Hepatocyte (in vitro differentiated cells): Measurements from ENCODE around the gene TRIM59. TPM values are rescaled to one million over a fixed set of nuclear protein-coding genes. Genes with fewer than 3 reads are reported as not detected.

Experiments used
- DNase-seq: peaks from one replicate; pipeline ENCODE4 v3.0.0-alpha.2; 2016; ENCODE audit warnings: low spot score
- H2AFZ ChIP-seq: fragments of 200-600 bp; sonication (generic); 2 replicates; pipeline ENCODE4 v1.6.0; 2016; ENCODE audit warnings: antibody characterized with exemption, mild to moderate bottlenecking
- H3K27ac ChIP-seq: fragments of 200-600 bp; sonication (generic); 2 replicates; pipeline ENCODE4 v1.5.1; 2016; ENCODE audit warnings: mild to moderate bottlenecking
- H3K27me3 ChIP-seq: fragments of 200-600 bp; sonication (generic); 2 replicates; pipeline ENCODE4 v1.6.1; 2016
- H3K36me3 ChIP-seq: fragments of 200-600 bp; sonication (generic); replicated peaks from 2 replicates; pipeline ENCODE4 v1.5.1; 2016; ENCODE audit warnings: low read depth; ENCODE audit not compliant: insufficient read depth
- H3K4me1 ChIP-seq: fragments of 200-600 bp; sonication (generic); 2 replicates; pipeline ENCODE4 v1.5.1; 2016; ENCODE audit warnings: mild to moderate bottlenecking, moderate library complexity; ENCODE audit not compliant: insufficient read depth
- H3K4me2 ChIP-seq: fragments of 200-600 bp; sonication (generic); 2 replicates; pipeline ENCODE4 v1.6.0; 2016
- H3K4me3 ChIP-seq: fragments of 200-600 bp; sonication (generic); 2 replicates; pipeline ENCODE4 v1.5.1; 2016; ENCODE audit warnings: mild to moderate bottlenecking
- H3K79me2 ChIP-seq: fragments of 200-600 bp; sonication (generic); 2 replicates; pipeline ENCODE4 v1.6.0; 2017; ENCODE audit warnings: mild to moderate bottlenecking
- H3K9me2 ChIP-seq: fragments of 200-600 bp; sonication (generic); replicated peaks from 2 replicates; pipeline ENCODE4 v1.6.0; 2017; ENCODE audit warnings: mild to moderate bottlenecking; ENCODE audit not compliant: insufficient read depth
- H3K9me3 ChIP-seq: fragments of 200-600 bp; sonication (generic); 2 replicates; pipeline ENCODE4 v1.5.1; 2016; ENCODE audit warnings: low read depth, mild to moderate bottlenecking
- H4K20me1 ChIP-seq: fragments of 200-600 bp; sonication (generic); 2 replicates; pipeline ENCODE4 v1.6.0; 2016; ENCODE audit warnings: mild to moderate bottlenecking; ENCODE audit not compliant: insufficient read depth, poor library complexity, severe bottlenecking
- EZH2 ChIP-seq: fragments of 200-600 bp; sonication (generic); IDR thresholded peaks from 2 replicates; pipeline ENCODE4 v1.6.1; 2016; ENCODE audit warnings: antibody characterized with exemption, mild to moderate bottlenecking, borderline replicate concordance
- EZH2phosphoT487 ChIP-seq: fragments of 200-600 bp; sonication (generic); IDR thresholded peaks from one replicate; pipeline ENCODE4 v1.6.1; 2018; ENCODE audit warnings: antibody characterized with exemption, mild to moderate bottlenecking, low read depth, moderate library complexity; ENCODE audit not compliant: unreplicated experiment, severe bottlenecking
- WGBS: methylation state at CpG from one replicate; pipeline ENCODE4 v1.1.6; 2016; ENCODE audit warnings: low lambda C conversion rate; ENCODE audit errors: missing lambda C conversion rate; 5-methylcytosine and 5-hydroxymethylcytosine counted together
- polyA plus RNA-seq: library from polyadenylated mRNA; unstranded; fragments of >200 nt; fragmentation: Nextera tagmentation; extraction: Ambion mirVana; gene quantifications from 2 replicates; pipeline ENCODE4 v1.2.1, GENCODE V29; 2016
- total RNA-seq: library from RNA; depleted of rRNA; stranded (reverse); fragments of >200 nt; gene quantifications from 2 replicates; pipeline ENCODE4 v1.2.3, GENCODE V29; 2014
- TF ChIP-seq, protein P1 (sequence below): fragments of 200-600 bp; sonication (generic); IDR thresholded peaks from 2 replicates; pipeline ENCODE4 v1.5.1; 2016; ENCODE audit warnings: antibody characterized with exemption, mild to moderate bottlenecking; ENCODE audit not compliant: poor library complexity

The TRIM59 gene
- total and polyA plus RNA-seq, 2 experiments from 2014 or later, result 6.4 to 14.0 TPM

DNA sequence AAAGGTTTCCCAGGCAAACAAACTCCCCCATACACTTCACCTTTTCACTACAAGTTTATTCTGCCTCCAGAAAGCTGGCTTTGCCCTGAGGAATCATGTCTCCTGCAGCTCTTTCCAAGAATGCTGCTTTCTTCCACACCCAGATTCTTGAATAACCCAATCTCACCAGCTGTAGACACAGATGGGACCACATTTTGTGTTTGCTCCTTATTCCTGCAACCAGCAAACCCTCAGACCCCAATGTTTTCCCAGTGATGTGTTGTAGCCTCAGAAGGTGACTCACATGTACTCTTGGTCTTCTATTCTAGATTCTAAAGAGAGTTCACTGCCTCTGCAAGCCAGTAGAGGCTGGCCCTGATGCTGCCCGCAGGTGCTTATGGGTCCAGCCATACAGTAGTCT is 23.6 kb upstream of the TRIM59 start:
- Histone ChIP-seq H3K9me2 (no peaks in the 10 kb centered on the region), H3K79me2 (no peaks in the 10 kb centered on the region), H4K20me1 (no peaks in the 10 kb centered on the region), H3K27ac (no peak overlapping the region), H3K4me2 (no peak overlapping the region), H3K4me1 (no peaks in the 10 kb centered on the region), H3K4me3 (no peak overlapping the region), H2AFZ (no peak overlapping the region), H3K36me3 (no peaks in the 10 kb centered on the region), H3K27me3 (no peaks in the 10 kb centered on the region), H3K9me3 (no peaks in the 10 kb centered on the region)
- 44% methylated on average over 1 of the region's 1 CpG for WGBS
- DNase-seq, result no peak
- no peak for TF ChIP-seq EZH2phosphoT487
- no peak for TF ChIP-seq EZH2
- TF ChIP-seq, protein P1, sequence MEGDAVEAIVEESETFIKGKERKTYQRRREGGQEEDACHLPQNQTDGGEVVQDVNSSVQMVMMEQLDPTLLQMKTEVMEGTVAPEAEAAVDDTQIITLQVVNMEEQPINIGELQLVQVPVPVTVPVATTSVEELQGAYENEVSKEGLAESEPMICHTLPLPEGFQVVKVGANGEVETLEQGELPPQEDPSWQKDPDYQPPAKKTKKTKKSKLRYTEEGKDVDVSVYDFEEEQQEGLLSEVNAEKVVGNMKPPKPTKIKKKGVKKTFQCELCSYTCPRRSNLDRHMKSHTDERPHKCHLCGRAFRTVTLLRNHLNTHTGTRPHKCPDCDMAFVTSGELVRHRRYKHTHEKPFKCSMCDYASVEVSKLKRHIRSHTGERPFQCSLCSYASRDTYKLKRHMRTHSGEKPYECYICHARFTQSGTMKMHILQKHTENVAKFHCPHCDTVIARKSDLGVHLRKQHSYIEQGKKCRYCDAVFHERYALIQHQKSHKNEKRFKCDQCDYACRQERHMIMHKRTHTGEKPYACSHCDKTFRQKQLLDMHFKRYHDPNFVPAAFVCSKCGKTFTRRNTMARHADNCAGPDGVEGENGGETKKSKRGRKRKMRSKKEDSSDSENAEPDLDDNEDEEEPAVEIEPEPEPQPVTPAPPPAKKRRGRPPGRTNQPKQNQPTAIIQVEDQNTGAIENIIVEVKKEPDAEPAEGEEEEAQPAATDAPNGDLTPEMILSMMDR, result no peak

DNA sequence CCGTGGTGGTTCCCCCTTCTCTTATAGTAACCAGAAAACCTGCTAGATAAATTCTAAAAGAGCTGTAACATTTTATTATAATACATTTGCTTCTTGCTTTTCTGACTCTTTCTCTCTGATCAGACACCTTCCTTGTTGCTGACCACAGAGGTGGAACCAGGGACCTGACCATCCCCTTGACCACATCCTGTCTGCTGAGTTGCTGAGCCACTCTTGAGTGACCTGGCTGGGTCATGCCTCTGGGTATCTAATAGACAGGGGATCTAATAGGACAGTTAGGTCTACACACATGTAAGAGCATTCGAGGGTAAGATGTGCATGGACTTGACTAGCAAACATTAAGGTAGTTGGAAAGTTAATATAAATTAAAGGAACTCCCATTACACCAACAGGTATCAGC is 22.8 kb upstream of the TRIM59 start:
- WGBS, result 64% methylated on average over 2 of the region's 2 CpGs
- no peak overlapping the region for H3K27ac ChIP-seq
- no peak overlapping the region for H3K4me3 ChIP-seq
- no peak overlapping the region for H3K4me2 ChIP-seq
- H3K9me2 ChIP-seq, result no peaks in the 10 kb centered on the region
- no peaks in the 10 kb centered on the region for H3K9me3 ChIP-seq
- H3K36me3 ChIP-seq, result no peaks in the 10 kb centered on the region
- H2AFZ ChIP-seq, result no peak overlapping the region
- no peaks in the 10 kb centered on the region for H3K79me2 ChIP-seq
- no peaks in the 10 kb centered on the region for H3K27me3 ChIP-seq
- no peak for DNase-seq
- TF ChIP-seq, protein P1, result no peak
- TF ChIP-seq EZH2phosphoT487 (no peak), EZH2 (no peak)
- no peaks in the 10 kb centered on the region for H3K4me1 ChIP-seq
- no peaks in the 10 kb centered on the region for H4K20me1 ChIP-seq

DNA sequence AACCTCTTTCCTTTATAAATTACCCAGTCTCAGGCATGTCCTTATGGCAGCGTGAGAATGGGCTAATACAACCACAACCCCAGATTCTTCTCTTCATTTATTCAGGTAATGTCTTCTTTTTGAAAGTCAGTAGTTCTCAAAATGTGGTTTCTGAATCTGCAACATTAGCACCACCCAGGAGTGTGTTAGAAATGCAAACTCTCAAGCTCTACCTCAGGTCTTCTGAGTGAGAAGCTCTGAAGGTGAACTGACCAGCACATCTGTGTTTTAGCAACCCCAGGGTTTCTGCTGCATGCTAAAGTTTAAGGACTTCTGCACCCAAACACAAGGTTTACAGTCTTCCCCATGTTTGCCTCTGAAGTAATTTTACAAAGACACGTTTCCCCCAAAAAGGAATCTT is 22.3 kb upstream of the TRIM59 start:
- Histone ChIP-seq H3K9me3 (no peaks in the 10 kb centered on the region), H3K27ac (no peak overlapping the region), H3K79me2 (no peaks in the 10 kb centered on the region), H3K9me2 (no peaks in the 10 kb centered on the region), H3K36me3 (no peaks in the 10 kb centered on the region), H3K4me1 (no peaks in the 10 kb centered on the region), H3K4me2 (no peak overlapping the region), H3K27me3 (no peaks in the 10 kb centered on the region), H4K20me1 (no peaks in the 10 kb centered on the region), H2AFZ (no peak overlapping the region), H3K4me3 (no peak overlapping the region)
- no peak for DNase-seq
- TF ChIP-seq EZH2phosphoT487, result no peak
- no peak for TF ChIP-seq EZH2
- TF ChIP-seq, protein P1, result no peak
- WGBS, result 78% methylated on average over 2 of the region's 2 CpGs

DNA sequence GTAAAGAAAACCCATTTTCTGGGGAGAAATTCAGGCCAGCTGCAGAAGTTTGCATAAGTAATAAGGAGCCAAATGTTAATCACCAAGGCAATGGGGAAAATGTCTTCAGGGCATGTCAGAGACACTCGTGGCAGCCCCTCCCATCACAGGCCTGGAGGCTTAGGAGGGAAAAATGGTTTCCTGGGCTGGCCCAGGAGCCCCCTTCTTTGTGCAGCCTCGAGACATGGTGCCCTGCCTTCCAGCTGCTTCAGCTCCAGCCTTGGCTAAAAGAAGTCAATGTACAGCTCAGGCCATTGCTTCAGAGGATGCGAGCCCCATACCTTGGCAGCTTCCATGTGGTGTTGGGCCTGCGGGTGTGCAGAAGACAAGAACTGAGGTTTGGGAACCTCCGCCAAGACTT is 20.6 kb upstream of the TRIM59 start:
- no peak for DNase-seq
- no peaks in the 10 kb centered on the region for H3K27me3 ChIP-seq
- H3K4me2 ChIP-seq, result no peak overlapping the region
- TF ChIP-seq EZH2 (no peak), EZH2phosphoT487 (no peak)
- TF ChIP-seq, protein P1, result no peak
- H3K79me2 ChIP-seq, result no peaks in the 10 kb centered on the region
- H3K36me3 ChIP-seq, result no peaks in the 10 kb centered on the region
- H3K27ac ChIP-seq, result no peak overlapping the region
- no peaks in the 10 kb centered on the region for H3K9me3 ChIP-seq
- 86% methylated on average over 5 of the region's 5 CpGs for WGBS
- H2AFZ ChIP-seq, result no peak overlapping the region
- H3K4me1 ChIP-seq, result no peaks in the 10 kb centered on the region
- H3K9me2 ChIP-seq, result no peaks in the 10 kb centered on the region
- no peaks in the 10 kb centered on the region for H4K20me1 ChIP-seq
- no peak overlapping the region for H3K4me3 ChIP-seq
